ENCODE measurements around the gene ANKRD55.

ANKRD55 gene

DNA sequence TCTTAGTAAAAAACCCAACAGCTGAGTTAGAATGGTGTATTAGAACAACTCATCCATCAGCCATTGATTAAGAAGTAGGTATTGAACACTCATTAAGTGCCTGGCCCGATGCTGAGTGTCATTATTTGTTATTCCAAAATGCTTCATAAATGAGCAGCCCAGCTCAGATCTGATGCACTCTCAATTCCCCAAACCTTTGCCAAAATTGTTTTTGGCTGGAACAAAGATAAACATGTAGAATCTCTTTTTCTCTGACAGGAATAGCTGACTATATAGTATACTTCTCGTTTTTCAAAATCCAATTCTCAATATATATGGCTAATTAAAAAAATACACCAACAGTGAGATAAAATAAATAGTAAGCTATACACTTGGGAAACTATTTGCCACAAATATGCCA is 20.0 kb upstream of the ANKRD55 start:
- Histone ChIP-seq H3F3A (ENCODE audit: insufficient read depth, low read length) (no peaks in the 10 kb centered on the region), H4K20me1 (ENCODE audit: insufficient read depth, low read length) (no peaks in the 10 kb centered on the region)
- no peak for DNase-seq

DNA sequence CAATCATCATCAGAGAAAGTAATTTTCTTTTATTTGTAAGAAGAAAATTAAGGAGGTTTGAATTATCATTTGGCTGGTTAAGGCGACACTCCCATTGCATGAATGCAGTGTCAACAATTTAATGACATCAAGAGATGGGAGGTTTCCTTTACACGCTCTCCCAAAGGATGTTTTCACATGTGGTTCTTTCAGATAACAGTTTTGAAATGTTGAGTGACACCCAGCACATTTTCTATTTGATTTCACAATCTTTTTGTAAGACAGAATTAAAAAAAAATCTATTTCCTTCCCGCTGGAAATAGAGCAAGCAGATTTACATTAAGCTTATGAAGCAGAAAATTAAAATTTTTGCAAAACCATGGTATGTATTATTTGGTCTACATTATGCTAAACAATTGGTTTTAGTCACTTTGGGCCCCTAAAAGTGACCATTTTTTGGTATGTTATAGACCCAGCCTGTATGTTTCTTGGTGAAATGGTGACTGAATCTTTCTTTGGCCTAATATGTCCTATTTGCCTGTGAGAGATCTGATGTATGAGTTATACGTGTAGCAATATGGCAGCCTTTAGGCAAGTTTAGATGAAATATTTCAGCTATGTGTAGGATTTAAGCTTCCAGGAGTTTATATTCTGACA is 18.9 kb upstream of the ANKRD55 start:
- Histone ChIP-seq H3K4me3 (ENCODE audit: low read length) (no peak overlapping the region), H3F3A (ENCODE audit: insufficient read depth, low read length) (no peaks in the 10 kb centered on the region), H3K9me3 (replicated peaks; ENCODE audit: insufficient read depth, low read length) (no peaks in the 10 kb centered on the region), H3K79me2 (ENCODE audit: low read length) (no peaks in the 10 kb centered on the region), H3K27me3 (replicated peaks; ENCODE audit: insufficient read depth, low read length) (no peaks in the 10 kb centered on the region), H3K4me2 (ENCODE audit: low read depth, low read length) (no peak overlapping the region), H3K4me1 (ENCODE audit: low read length) (no peaks in the 10 kb centered on the region), H4K20me1 (ENCODE audit: insufficient read depth, low read length) (no peaks in the 10 kb centered on the region), H2AFZ (ENCODE audit: low read length) (no peak overlapping the region), H3K36me3 (replicated peaks; ENCODE audit: insufficient read depth, low read length) (no peaks in the 10 kb centered on the region), H3K9ac (ENCODE audit: low read length) (no peak overlapping the region), H3K9me2 (replicated peaks; ENCODE audit: insufficient read depth, low read length) (no peaks in the 10 kb centered on the region), H3K27ac (ENCODE audit: low read length) (no peak overlapping the region)
- TF ChIP-seq EZH2phosphoT487 (IDR thresholded peaks at IDR 0.05; ENCODE audit: low read length): no peak
- TF ChIP-seq, protein P1, sequence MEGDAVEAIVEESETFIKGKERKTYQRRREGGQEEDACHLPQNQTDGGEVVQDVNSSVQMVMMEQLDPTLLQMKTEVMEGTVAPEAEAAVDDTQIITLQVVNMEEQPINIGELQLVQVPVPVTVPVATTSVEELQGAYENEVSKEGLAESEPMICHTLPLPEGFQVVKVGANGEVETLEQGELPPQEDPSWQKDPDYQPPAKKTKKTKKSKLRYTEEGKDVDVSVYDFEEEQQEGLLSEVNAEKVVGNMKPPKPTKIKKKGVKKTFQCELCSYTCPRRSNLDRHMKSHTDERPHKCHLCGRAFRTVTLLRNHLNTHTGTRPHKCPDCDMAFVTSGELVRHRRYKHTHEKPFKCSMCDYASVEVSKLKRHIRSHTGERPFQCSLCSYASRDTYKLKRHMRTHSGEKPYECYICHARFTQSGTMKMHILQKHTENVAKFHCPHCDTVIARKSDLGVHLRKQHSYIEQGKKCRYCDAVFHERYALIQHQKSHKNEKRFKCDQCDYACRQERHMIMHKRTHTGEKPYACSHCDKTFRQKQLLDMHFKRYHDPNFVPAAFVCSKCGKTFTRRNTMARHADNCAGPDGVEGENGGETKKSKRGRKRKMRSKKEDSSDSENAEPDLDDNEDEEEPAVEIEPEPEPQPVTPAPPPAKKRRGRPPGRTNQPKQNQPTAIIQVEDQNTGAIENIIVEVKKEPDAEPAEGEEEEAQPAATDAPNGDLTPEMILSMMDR (IDR thresholded peaks at IDR 0.05; ENCODE audit: low read length): no peak
- TF ChIP-seq EZH2 (optimal IDR thresholded peaks at IDR 0.05; ENCODE audit: low read depth, low read length): no peak
- DNase-seq: no peak

More for the DNA sequence above, 20.0 kb upstream of the ANKRD55 start:
- TF ChIP-seq, protein P1 (IDR thresholded peaks at IDR 0.05; ENCODE audit: low read length): no peak
- TF ChIP-seq EZH2phosphoT487 (IDR thresholded peaks at IDR 0.05; ENCODE audit: low read length): no peak
- no peak for TF ChIP-seq EZH2 (optimal IDR thresholded peaks at IDR 0.05; ENCODE audit: low read depth, low read length)
- Histone ChIP-seq H3K4me3 (ENCODE audit: low read length) (no peak overlapping the region), H3K4me1 (ENCODE audit: low read length) (no peaks in the 10 kb centered on the region), H3K4me2 (ENCODE audit: low read depth, low read length) (no peak overlapping the region), H3K9me3 (replicated peaks; ENCODE audit: insufficient read depth, low read length) (no peaks in the 10 kb centered on the region), H3K79me2 (ENCODE audit: low read length) (no peaks in the 10 kb centered on the region), H3K27ac (ENCODE audit: low read length) (no peak overlapping the region), H3K27me3 (replicated peaks; ENCODE audit: insufficient read depth, low read length) (no peaks in the 10 kb centered on the region), H3K36me3 (replicated peaks; ENCODE audit: insufficient read depth, low read length) (no peaks in the 10 kb centered on the region), H2AFZ (ENCODE audit: low read length) (no peak overlapping the region), H3K9me2 (replicated peaks; ENCODE audit: insufficient read depth, low read length) (no peaks in the 10 kb centered on the region), H3K9ac (ENCODE audit: low read length) (no peak overlapping the region)

DNA sequence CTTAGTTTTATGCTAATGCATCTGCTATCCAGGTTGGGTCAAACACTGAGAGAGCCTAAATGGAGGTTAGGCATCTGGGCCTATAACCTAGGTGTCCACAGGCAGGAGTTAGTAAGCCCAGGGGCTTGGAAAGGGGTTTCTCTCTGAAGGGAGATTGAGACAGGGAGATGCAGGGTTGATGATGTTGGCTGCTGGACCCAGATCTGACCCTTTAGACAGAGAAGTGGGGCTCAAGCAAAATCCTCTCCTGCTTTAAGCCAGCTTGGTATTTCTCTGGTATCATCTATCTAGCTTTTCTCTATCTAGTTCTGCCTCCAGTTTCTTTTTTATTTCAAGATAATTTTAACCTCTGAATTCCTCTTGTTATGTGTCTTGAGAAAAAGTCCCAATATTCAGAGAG is 18.3 kb upstream of the ANKRD55 start:
- H3K9ac ChIP-seq (ENCODE audit: low read length): no peak overlapping the region
- no peak overlapping the region for H3K4me2 ChIP-seq (ENCODE audit: low read depth, low read length)
- no peaks in the 10 kb centered on the region for H3K36me3 ChIP-seq (replicated peaks; ENCODE audit: insufficient read depth, low read length)
- H4K20me1 ChIP-seq (ENCODE audit: insufficient read depth, low read length): no peaks in the 10 kb centered on the region
- no peak overlapping the region for H3K4me3 ChIP-seq (ENCODE audit: low read length)
- TF ChIP-seq EZH2phosphoT487 (IDR thresholded peaks at IDR 0.05; ENCODE audit: low read length): no peak
- TF ChIP-seq EZH2 (optimal IDR thresholded peaks at IDR 0.05; ENCODE audit: low read depth, low read length): no peak
- TF ChIP-seq, protein P1 (IDR thresholded peaks at IDR 0.05; ENCODE audit: low read length): no peak
- H3K27ac ChIP-seq (ENCODE audit: low read length): no peak overlapping the region
- H3K4me1 ChIP-seq (ENCODE audit: low read length): no peaks in the 10 kb centered on the region
- H3K27me3 ChIP-seq (replicated peaks; ENCODE audit: insufficient read depth, low read length): no peaks in the 10 kb centered on the region
- H3K9me2 ChIP-seq (replicated peaks; ENCODE audit: insufficient read depth, low read length): no peaks in the 10 kb centered on the region
- no peaks in the 10 kb centered on the region for H3F3A ChIP-seq (ENCODE audit: insufficient read depth, low read length)
- DNase-seq: no peak
- no peaks in the 10 kb centered on the region for H3K9me3 ChIP-seq (replicated peaks; ENCODE audit: insufficient read depth, low read length)
- H2AFZ ChIP-seq (ENCODE audit: low read length): no peak overlapping the region
- H3K79me2 ChIP-seq (ENCODE audit: low read length): no peaks in the 10 kb centered on the region
